ENCODE measurements around the gene TMEM39A.

TMEM39A gene

GRCh38 chr3:119463171-119464169 is at the start of gene TMEM39A (continued):
- TF ChIP-seq ZNF629 (tag by site-specific recombination; IDR thresholded peaks at IDR 0.05) = peak; percentile 59
- TF ChIP-seq ZNF280C (tag by site-specific recombination; IDR thresholded peaks at IDR 0.05) = no peak
- peak; percentile 55 for TF ChIP-seq SP7 (tag by site-specific recombination; IDR thresholded peaks at IDR 0.05)
- TF ChIP-seq ZNF221 (tag by site-specific recombination; IDR thresholded peaks at IDR 0.05; ENCODE audit: borderline replicate concordance) = no peak
- TF ChIP-seq ZNF37A (tag by site-specific recombination; IDR thresholded peaks at IDR 0.05) = no peak
- TF ChIP-seq INSM2 (tag by site-specific recombination; IDR thresholded peaks at IDR 0.05) = peak; percentile 56; the same call in 1 of the 2 replicates
- TF ChIP-seq IKZF3 (tag by site-specific recombination; IDR thresholded peaks at IDR 0.05) = no peak
- no peak for TF ChIP-seq TRIM28 (IDR thresholded peaks at IDR 0.05; ENCODE audit: borderline replicate concordance, low read length)
- no peak for TF ChIP-seq ZSCAN4 (tag by site-specific recombination; IDR thresholded peaks at IDR 0.05)
- TF ChIP-seq ZNF561 (tag by site-specific recombination; IDR thresholded peaks at IDR 0.05; ENCODE audit: borderline replicate concordance) = peak; percentile 55; the same call in 1 of the 2 replicates
- TF ChIP-seq ZNF777 (tag by site-specific recombination; IDR thresholded peaks at IDR 0.05; ENCODE audit: borderline replicate concordance) = no peak
- no peak for TF ChIP-seq ZNF174 (tag by site-specific recombination; IDR thresholded peaks at IDR 0.05)
- no peak for TF ChIP-seq ZNF132 (tag by site-specific recombination; IDR thresholded peaks at IDR 0.05; ENCODE audit: borderline replicate concordance)
- TF ChIP-seq REST (tag by site-specific recombination; IDR thresholded peaks at IDR 0.05) = peak; percentile 58
- TF ChIP-seq ZNF621 (tag by site-specific recombination; IDR thresholded peaks at IDR 0.05) = no peak
- no peak for TF ChIP-seq ZNF404 (tag by site-specific recombination; IDR thresholded peaks at IDR 0.05)
- no peak for TF ChIP-seq ZNF544 (tag by site-specific recombination; IDR thresholded peaks at IDR 0.05)
- peak; percentile 78 for TF ChIP-seq ZXDB (tag by site-specific recombination; IDR thresholded peaks at IDR 0.05)
- TF ChIP-seq HIC1 (tag by site-specific recombination; IDR thresholded peaks at IDR 0.05) = no peak
- no peak for TF ChIP-seq ZNF585B (tag by site-specific recombination; IDR thresholded peaks at IDR 0.05)
